Skeletal muscle tissue (tissue), 4 donors: ENCODE results near the gene SLC19A3. TPM values are rescaled to one million over a fixed set of nuclear protein-coding genes. Genes with fewer than 3 reads are reported as not detected.
A peak's percentile ranks its signal among the peaks of the same experiment; 100 is the strongest.
"Not testable (repeated sequence)": the region's sequence is repeated elsewhere in the genome, so short reads cannot be mapped to it uniquely, and the experiment has no call there.

Source experiments
- H3K27ac ChIP-seq: one replicate; pipeline ENCODE4 v1.7.0; 2013; ENCODE audit warnings: mild to moderate bottlenecking, low read depth, low read length, inconsistent platforms
- H3K27me3 ChIP-seq, 3 donors: one replicate each; pipeline ENCODE4 v1.7.0; 2013; ENCODE audit warnings: low read length in 3 of 3; ENCODE audit not compliant: control insufficient read depth in 3 of 3, insufficient read depth in 3 of 3
- H3K36me3 ChIP-seq, 3 donors: one replicate each; pipeline ENCODE4 v1.7.0; 2013; ENCODE audit warnings: low read length in 3 of 3; ENCODE audit not compliant: control insufficient read depth in 3 of 3, insufficient read depth in 3 of 3
- H3K4me1 ChIP-seq, 3 donors: one replicate each; pipeline ENCODE4 v1.7.0; 2013; ENCODE audit warnings: low read length in 3 of 3, mild to moderate bottlenecking in 3 of 3; ENCODE audit not compliant: control insufficient read depth in 3 of 3, insufficient read depth in 3 of 3
- H3K4me3 ChIP-seq, 3 donors: one replicate each; pipeline ENCODE4 v1.7.0; 2013; ENCODE audit warnings: low read length in 3 of 3
- H3K9ac ChIP-seq, 3 donors: one replicate each; pipeline ENCODE4 v1.7.0; 2013; ENCODE audit warnings: low read length in 3 of 3, mild to moderate bottlenecking in 3 of 3, moderate library complexity in 2 of 3, low read depth in 1 of 3
- H3K9me3 ChIP-seq, 3 donors: one replicate each; pipeline ENCODE4 v1.7.0; 2013; ENCODE audit warnings: low read length in 3 of 3; ENCODE audit not compliant: control insufficient read depth in 3 of 3
- total RNA-seq: library from RNA; depleted of rRNA; stranded (reverse); fragments of >200 nt; gene quantifications from one replicate; pipeline ENCODE4 v1.2.3, GENCODE V29; 2014
- donor health status: Osteomylitis.

Gene SLC19A3
- total RNA-seq, 1 donor from 2014 or later = 4.2 TPM

GRCh38 chr2:227671170-227671905, 46.5 kb downstream of the SLC19A3 start:
- Histone ChIP-seq H3K4me1 (no peaks in the 10 kb centered on the region), H3K36me3 (no peaks in the 10 kb centered on the region), H3K27ac (no peak overlapping the region), H3K9me3 (no peaks in the 10 kb centered on the region), H3K27me3 (no peaks in the 10 kb centered on the region), H3K4me3 (no peak overlapping the region), H3K9ac (no peak overlapping the region)

- H3K27ac ChIP-seq, H3K36me3 ChIP-seq: not testable (repeated sequence)
Measured at GRCh38 chr2:227666631-227667170, 51.1 kb downstream of the SLC19A3 start, which contains the start of gene SCYGR5. Gene SCYGR5, plus strand, starts transcription at chr2:227666804. Its CDS starts 0 bp downstream, at chr2:227666804.

GRCh38 chr2:227665189-227665940, 52.5 kb downstream of the SLC19A3 start:
- no peaks in the 10 kb centered on the region for H3K27me3 ChIP-seq
- H3K4me3 ChIP-seq = no peak overlapping the region
- no peaks in the 10 kb centered on the region for H3K9me3 ChIP-seq
- H3K4me1 ChIP-seq = no peaks in the 10 kb centered on the region
- no peak overlapping the region for H3K9ac ChIP-seq
- H3K36me3 ChIP-seq = no peaks in the 10 kb centered on the region
- H3K27ac ChIP-seq = no peak overlapping the region

More at GRCh38 chr2:227666631-227667170, 51.1 kb downstream of the SLC19A3 start, which contains the start of gene SCYGR5:
- not testable (repeated sequence) for H3K9me3 ChIP-seq, H3K4me3 ChIP-seq, H3K4me1 ChIP-seq, H3K27me3 ChIP-seq, H3K9ac ChIP-seq

- Histone ChIP-seq H3K9me3 (no peaks in the 10 kb centered on the region), H3K9ac (no peak overlapping the region), H3K27me3 (no peaks in the 10 kb centered on the region), H3K36me3 (no peaks in the 10 kb centered on the region), H3K4me3 (no peak overlapping the region), H3K4me1 (no peaks in the 10 kb centered on the region), H3K27ac (no peak overlapping the region)
Measured at GRCh38 chr2:227661827-227662226, 56.0 kb downstream of the SLC19A3 start.

- H3K4me3 ChIP-seq = no peak overlapping the region
- H3K27me3 ChIP-seq = no peaks in the 10 kb centered on the region
- no peaks in the 10 kb centered on the region for H3K4me1 ChIP-seq
- H3K9ac ChIP-seq = peak overlapping the region in 1 of 3 donors; percentile 33
- H3K36me3 ChIP-seq = no peaks in the 10 kb centered on the region
- H3K27ac ChIP-seq = no peak overlapping the region
- H3K9me3 ChIP-seq = no peaks in the 10 kb centered on the region
Measured at GRCh38 chr2:227661025-227661649, 56.7 kb downstream of the SLC19A3 start.

- no peak overlapping the region for H3K9ac ChIP-seq
- no peaks in the 10 kb centered on the region for H3K36me3 ChIP-seq
- H3K9me3 ChIP-seq = no peaks in the 10 kb centered on the region
- no peaks in the 10 kb centered on the region for H3K27me3 ChIP-seq
- H3K27ac ChIP-seq = no peak overlapping the region
- no peak overlapping the region for H3K4me3 ChIP-seq
- no peaks in the 10 kb centered on the region for H3K4me1 ChIP-seq
Measured at GRCh38 chr2:227657199-227657845, 60.5 kb downstream of the SLC19A3 start.

- Histone ChIP-seq H3K9ac (no peak overlapping the region), H3K27me3 (no peaks in the 10 kb centered on the region), H3K27ac (no peak overlapping the region), H3K4me3 (no peak overlapping the region), H3K4me1 (no peaks in the 10 kb centered on the region), H3K36me3 (no peaks in the 10 kb centered on the region), H3K9me3 (no peaks in the 10 kb centered on the region)
Measured at GRCh38 chr2:227655454-227655853, 62.4 kb downstream of the SLC19A3 start.

- H3K27ac ChIP-seq = no peak overlapping the region
- H3K36me3 ChIP-seq = no peaks in the 10 kb centered on the region
- no peaks in the 10 kb centered on the region for H3K4me1 ChIP-seq
- no peaks in the 10 kb centered on the region for H3K9me3 ChIP-seq
- H3K9ac ChIP-seq = no peak overlapping the region
- no peak overlapping the region for H3K4me3 ChIP-seq
- peaks cover 0 to 3% (median 0%) of the 10 kb centered on the region in 3 donors for H3K27me3 ChIP-seq
Measured at GRCh38 chr2:227654426-227654825, 63.4 kb downstream of the SLC19A3 start.

- Histone ChIP-seq H3K36me3 (no peaks in the 10 kb centered on the region), H3K27ac (no peak overlapping the region), H3K27me3 (peaks cover 0 to 3% (median 0%) of the 10 kb centered on the region in 3 donors), H3K4me3 (no peak overlapping the region), H3K9me3 (no peaks in the 10 kb centered on the region), H3K4me1 (no peaks in the 10 kb centered on the region), H3K9ac (no peak overlapping the region)
Measured at GRCh38 chr2:227653419-227653818, 64.4 kb downstream of the SLC19A3 start.
